ENCODE results near the gene ITIH1. TPM values are rescaled to one million over a fixed set of nuclear protein-coding genes. Genes with fewer than 3 reads are reported as not detected.

The ITIH1 gene
- total RNA-seq, 1 experiment from 2014 or later, result not detected

DNA sequence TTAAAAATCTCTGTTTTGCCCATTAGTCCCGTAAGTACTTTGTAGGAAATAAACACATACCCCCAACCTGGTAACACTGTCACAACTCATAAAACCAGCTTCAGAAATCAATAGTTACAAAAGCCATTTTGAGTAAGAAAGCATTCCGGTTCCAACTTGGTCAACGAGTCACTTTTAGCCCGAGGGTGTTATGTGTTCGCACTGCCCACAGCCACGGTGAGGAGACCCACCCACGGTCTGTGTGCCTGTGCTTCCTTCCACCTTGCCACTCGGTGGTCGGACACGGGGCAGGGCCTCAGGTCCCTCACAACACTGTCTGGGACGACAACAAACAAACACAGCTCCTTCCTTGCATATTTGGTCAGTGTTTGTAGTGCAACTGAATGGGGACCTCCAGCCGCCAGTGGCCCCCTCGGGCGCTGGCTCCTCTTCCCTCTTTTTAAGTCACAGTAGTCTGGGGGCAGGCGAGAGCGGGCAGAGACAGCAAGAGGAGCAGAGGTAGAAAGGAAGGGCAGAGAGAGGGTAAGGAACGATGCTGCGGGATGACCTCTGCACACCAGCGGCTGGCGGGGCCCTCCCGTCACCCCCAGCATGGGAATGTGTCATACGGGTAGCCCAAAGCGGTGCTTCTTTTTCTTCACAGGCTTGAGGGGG, 62.6 kb downstream of the ITIH1 start:
- peak; percentile 18 for DNase-seq (ENCODE audit: low read depth)

DNA sequence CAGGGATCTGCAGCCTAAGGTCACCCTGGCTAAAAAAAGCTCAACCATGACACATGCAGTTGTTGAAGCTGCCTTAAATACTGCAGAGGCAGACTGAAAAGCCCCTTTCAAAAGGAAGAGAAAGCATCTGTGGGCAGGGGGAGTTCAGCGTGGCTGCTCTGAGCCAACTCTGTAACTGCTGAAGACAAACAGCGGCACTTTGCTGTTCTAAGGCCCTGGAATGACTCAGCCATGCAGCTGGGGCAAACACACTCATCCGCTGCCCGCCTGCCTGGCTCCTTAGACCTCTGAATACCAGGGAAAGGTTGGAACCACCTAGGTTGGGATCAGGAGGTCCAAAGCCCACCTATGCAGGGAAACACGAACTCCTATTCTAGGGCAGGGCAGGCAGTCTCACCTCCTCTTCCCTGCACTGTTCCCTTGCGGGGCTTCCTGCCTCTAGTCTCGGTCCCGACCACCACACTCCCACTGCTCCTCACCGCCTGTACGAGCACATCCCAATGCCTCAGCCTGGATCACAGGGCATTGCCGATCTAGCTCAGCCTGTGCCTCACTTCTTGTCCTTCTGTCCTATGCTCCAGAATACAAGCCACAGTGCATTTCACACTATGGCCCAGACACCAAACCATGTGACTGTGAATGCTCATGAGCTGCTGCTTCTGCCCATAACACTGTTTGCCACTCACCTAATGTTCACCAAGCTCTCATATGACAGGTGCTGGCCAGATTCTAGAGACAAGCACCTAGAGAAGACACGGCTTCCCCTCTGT, 64.0 kb downstream of the ITIH1 start:
- DNase-seq (ENCODE audit: low read depth), result no peak

Other genes starting within 250 kb of the ITIH1 start
- gene NT5DC2, start 243.7 kb upstream of the ITIH1 start, total RNA-seq (2014; rRNA removed; shearing (Covaris generic)), result 36.5 and 50.0 TPM in 2 replicates
- 0.62 and 2.6 TPM in 2 replicates for gene UQCC5, start 241.0 kb upstream of the ITIH1 start, total RNA-seq (2014; rRNA removed; shearing (Covaris generic))
- gene PBRM1, start 91.7 kb upstream of the ITIH1 start, total RNA-seq (2014; rRNA removed; shearing (Covaris generic)), result 16.6 and 24.5 TPM in 2 replicates
- gene GNL3, start 91.6 kb upstream of the ITIH1 start, total RNA-seq (2014; rRNA removed; shearing (Covaris generic)), result 85.4 and 114 TPM in 2 replicates
- gene GLT8D1, start 71.8 kb upstream of the ITIH1 start, total RNA-seq (2014; rRNA removed; shearing (Covaris generic)), result 55.3 and 79.9 TPM in 2 replicates
- gene SPCS1, start 71.5 kb upstream of the ITIH1 start, total RNA-seq (2014; rRNA removed; shearing (Covaris generic)), result 186 and 310 TPM in 2 replicates
- 10.7 and 19.6 TPM in 2 replicates for gene NEK4, start 6.7 kb upstream of the ITIH1 start, total RNA-seq (2014; rRNA removed; shearing (Covaris generic))
- not detected in 2 replicates for gene ITIH3, start 17.2 kb downstream of the ITIH1 start, total RNA-seq (2014; rRNA removed; shearing (Covaris generic))
- gene ITIH4, start 53.1 kb downstream of the ITIH1 start, total RNA-seq (2014; rRNA removed; shearing (Covaris generic)), result 0.02 TPM in 1 of 2 replicates, not detected in the other
- 0.27 TPM in 1 of 2 replicates, not detected in the other for gene MUSTN1, start 57.4 kb downstream of the ITIH1 start, total RNA-seq (2014; rRNA removed; shearing (Covaris generic))
- gene STIMATE, start 119.9 kb downstream of the ITIH1 start, total RNA-seq (2014; rRNA removed; shearing (Covaris generic)), result 3.6 and 15.5 TPM in 2 replicates